SK-N-DZ (cell line): ENCODE data around the gene IL20RB.
"Not testable (repeated sequence)": the region's sequence is repeated elsewhere in the genome, so short reads cannot be mapped to it uniquely, and the experiment has no call there.

Experiments used
- DNase-seq: peaks from one replicate; pipeline ENCODE4 v3.0.0-alpha.2; 2015; ENCODE audit warnings: low spot score

The IL20RB gene

GRCh38 chr3:136984837-136985236, 27.1 kb downstream of the IL20RB start:
- no peak for DNase-seq

GRCh38 chr3:136987398-136987980, 29.7 kb downstream of the IL20RB start:
- DNase-seq, result not testable (repeated sequence)

GRCh38 chr3:136988651-136989050, 30.9 kb downstream of the IL20RB start:
- DNase-seq, result no peak

- DNase-seq, result no peak
These were observed 32.2 kb downstream of the IL20RB start for GRCh38 chr3:136989781-136990524.

GRCh38 chr3:136990826-136991225, 33.0 kb downstream of the IL20RB start:
- DNase-seq, result no peak

GRCh38 chr3:136992115-136992514, 34.3 kb downstream of the IL20RB start:
- DNase-seq, result no peak

GRCh38 chr3:136994772-136995516, 37.2 kb downstream of the IL20RB start:
- no peak for DNase-seq

GRCh38 chr3:136995652-136996051, 37.9 kb downstream of the IL20RB start:
- no peak for DNase-seq

GRCh38 chr3:137000039-137000438, 42.3 kb downstream of the IL20RB start:
- DNase-seq, result no peak

- not testable (repeated sequence) for DNase-seq
These were observed 49.6 kb downstream of the IL20RB start for GRCh38 chr3:137007376-137007775.

GRCh38 chr3:137008131-137008530, 50.3 kb downstream of the IL20RB start:
- no peak for DNase-seq

GRCh38 chr3:137008976-137009375, 51.2 kb downstream of the IL20RB start:
- no peak for DNase-seq

GRCh38 chr3:137010137-137010536, 52.4 kb downstream of the IL20RB start:
- DNase-seq, result no peak

- DNase-seq, result no peak
These were observed 53.4 kb downstream of the IL20RB start for GRCh38 chr3:137011153-137011552.

- DNase-seq, result no peak
These were observed 54.3 kb downstream of the IL20RB start for GRCh38 chr3:137012097-137012501.

- DNase-seq, result peak; percentile 87
These were observed 56.3 kb downstream of the IL20RB start for GRCh38 chr3:137013951-137014688.

GRCh38 chr3:137017316-137017715, 59.5 kb downstream of the IL20RB start:
- not testable (repeated sequence) for DNase-seq

GRCh38 chr3:137020315-137020714, 62.5 kb downstream of the IL20RB start:
- DNase-seq, result no peak

- DNase-seq, result no peak
These were observed 63.1 kb downstream of the IL20RB start for GRCh38 chr3:137020888-137021287.

- no peak for DNase-seq
These were observed 66.6 kb downstream of the IL20RB start for GRCh38 chr3:137024348-137024747.

- no peak for DNase-seq
These were observed 68.9 kb downstream of the IL20RB start for GRCh38 chr3:137026701-137027100.
